Stomach (tissue), 9 donors: ENCODE results near the gene ADARB2. TPM values are rescaled to one million over a fixed set of nuclear protein-coding genes. Genes with fewer than 3 reads are reported as not detected.
"Not testable (repeated sequence)": the region's sequence is repeated elsewhere in the genome, so short reads cannot be mapped to it uniquely, and the experiment has no call there.

Source experiments
- DNase-seq, 2 donors: peaks; one replicate each; pipeline versions ENCODE4 v3.0.0 to v3.0.0-alpha.2; 2013 to 2019
- H3K27ac ChIP-seq, 5 donors: fragments of 200-600 bp in 4 of 5; sonication (generic) in 4 of 5; one replicate each; pipeline ENCODE4 v1.5.1; 2013 to 2019; ENCODE audit warnings: mild to moderate bottlenecking in 1 of 5, moderate library complexity in 1 of 5
- H3K27me3 ChIP-seq, 3 donors: fragments of 200-600 bp; sonication (generic); one replicate each; pipeline ENCODE4 v1.5.1; 2017 to 2019; ENCODE audit warnings: mixed run types in 1 of 3
- H3K36me3 ChIP-seq, 4 donors: fragments of 200-600 bp; sonication (generic); 1 replicate in 3 of 4; 2 replicates in 1 of 4; pipeline ENCODE4 v1.5.1; 2016 to 2019
- H3K4me1 ChIP-seq, 4 donors: fragments of 200-600 bp; sonication (generic); one replicate each; pipeline ENCODE4 v1.5.1; 2016 to 2019
- H3K4me3 ChIP-seq, 4 donors: fragments of 200-600 bp; sonication (generic) in 3 of 4; one replicate each; pipeline ENCODE4 v1.5.1; 2016 to 2019; ENCODE audit warnings: mild to moderate bottlenecking in 1 of 4
- H3K9me3 ChIP-seq, 4 donors: fragments of 200-600 bp; sonication (generic); one replicate each; pipeline ENCODE4 v1.5.1; 2016 to 2019
- CTCF ChIP-seq, 7 experiments: fragments of 450-650 bp in 4 of 7; fragments of 200-600 bp in 3 of 7; sonication (generic) in 3 of 7; IDR thresholded peaks; one replicate each; pipeline ENCODE4 v1.5.1; 2016 to 2019; ENCODE audit warnings: antibody characterized with exemption in 7 of 7, control low read depth in 2 of 7, mild to moderate bottlenecking in 1 of 7
- EP300 ChIP-seq: sonication (generic); formaldehyde crosslinking; IDR thresholded peaks from one replicate; pipeline ENCODE4 v1.6.1; 2017; ENCODE audit warnings: antibody characterized with exemption
- POLR2A ChIP-seq, 4 donors: fragments of 450-650 bp; IDR thresholded peaks; one replicate each; pipeline ENCODE4 v1.6.1; 2016; ENCODE audit warnings: antibody characterized with exemption in 4 of 4, control low read depth in 2 of 4, mild to moderate bottlenecking in 1 of 4, moderate library complexity in 1 of 4
- POLR2AphosphoS5 ChIP-seq, 3 donors: sonication (generic); formaldehyde crosslinking; IDR thresholded peaks; one replicate each; pipeline ENCODE4 v1.6.1; 2016; ENCODE audit warnings: antibody characterized with exemption in 3 of 3
- WGBS, 5 donors: extraction: QIAGEN DNeasy Blood & Tissue Kit in 3 of 5; methylation state at CpG; one replicate each; pipeline versions ENCODE4 v1.1.5 to v1.1.7; 2013 to 2018; 5-methylcytosine and 5-hydroxymethylcytosine counted together
- intact Hi-C: fragments of 100-400 bp; cut with DNase I; formaldehyde crosslinking; loops from one replicate; pipeline ENCODE4 v1.15.1; 2023; ENCODE audit warnings: low total_unique reads
- polyA plus RNA-seq, 3 donors: library from polyadenylated mRNA; stranded (reverse); fragments of 200-250 nt; gene quantifications; one replicate each; pipeline ENCODE4 v1.2.3, GENCODE V29; 2013
- total RNA-seq, 5 donors: library from RNA; depleted of rRNA; stranded (reverse); fragments of >200 nt; gene quantifications; one replicate each; pipeline versions ENCODE4 v1.1.0 to v1.2.3, GENCODE V29; 2014 to 2016
- donor health status: healthy with polysubstance abuse.
- donor health status: Bipolar disorder and iron deficiency.
- donor health status: healthy.

Gene ADARB2
- total and polyA plus RNA-seq, 8 donors: 0.55 to 4.1 (median 1.4) TPM; not detected in 1

GRCh38 chr10:1358860-1359625, 378.3 kb downstream of the ADARB2 start:
- H3K4me3 ChIP-seq: no peak overlapping the region
- no peak overlapping the region for H3K27ac ChIP-seq
- H3K27me3 ChIP-seq: peaks cover 0 to 34% (median 4%) of the 10 kb centered on the region in 3 donors
- 64 to 75% (median 72%) methylated on average over 9 of the region's 9 CpGs for WGBS, 5 donors
- peaks cover 0 to 12% (median 0%) of the 10 kb centered on the region in 4 donors for H3K9me3 ChIP-seq
- no peaks in the 10 kb centered on the region for H3K36me3 ChIP-seq
- DNase-seq: peak in 1 of 2 donors; percentile 40
- no peaks in the 10 kb centered on the region for H3K4me1 ChIP-seq
- TF ChIP-seq POLR2AphosphoS5 (IDR thresholded peaks at IDR 0.05) (no peak), CTCF (IDR thresholded peaks at IDR 0.05) (no peak), POLR2A (IDR thresholded peaks at IDR 0.05) (no peak), EP300 (no peak)
- intact Hi-C loops: no loop called here

- no peak overlapping the region for H3K27ac ChIP-seq
- no peak overlapping the region for H3K4me3 ChIP-seq
- H3K4me1 ChIP-seq: no peaks in the 10 kb centered on the region
- H3K36me3 ChIP-seq: no peaks in the 10 kb centered on the region
- DNase-seq: no peak
- H3K9me3 ChIP-seq: peaks cover 0 to 3% (median 0%) of the 10 kb centered on the region in 4 donors
- intact Hi-C loops: no loop called here
- WGBS, 5 donors: 87 to 96% (median 93%) methylated on average over 5 of the region's 5 CpGs
- peaks cover 0 to 34% (median 4%) of the 10 kb centered on the region in 3 donors for H3K27me3 ChIP-seq
- TF ChIP-seq EP300: no peak
- no peak for TF ChIP-seq POLR2AphosphoS5 (IDR thresholded peaks at IDR 0.05)
- no peak for TF ChIP-seq CTCF (IDR thresholded peaks at IDR 0.05)
- TF ChIP-seq POLR2A (IDR thresholded peaks at IDR 0.05): no peak
These were observed 379.2 kb downstream of the ADARB2 start for GRCh38 chr10:1358147-1358546.

GRCh38 chr10:1356349-1356748, 381.0 kb downstream of the ADARB2 start:
- H3K27me3 ChIP-seq: peaks cover 0 to 34% (median 4%) of the 10 kb centered on the region in 3 donors
- H3K27ac ChIP-seq: no peak overlapping the region
- no peak for TF ChIP-seq POLR2A (IDR thresholded peaks at IDR 0.05)
- TF ChIP-seq CTCF (IDR thresholded peaks at IDR 0.05): no peak
- TF ChIP-seq POLR2AphosphoS5 (IDR thresholded peaks at IDR 0.05): no peak
- TF ChIP-seq EP300: no peak
- DNase-seq: no peak
- intact Hi-C loops: no loop called here
- no peaks in the 10 kb centered on the region for H3K36me3 ChIP-seq
- WGBS, 5 donors: 66 to 80% (median 72%) methylated on average over 4 of the region's 4 CpGs
- no peaks in the 10 kb centered on the region for H3K9me3 ChIP-seq
- no peak overlapping the region for H3K4me3 ChIP-seq
- no peaks in the 10 kb centered on the region for H3K4me1 ChIP-seq

- no peak for DNase-seq
- TF ChIP-seq CTCF (IDR thresholded peaks at IDR 0.05) (no peak), POLR2AphosphoS5 (IDR thresholded peaks at IDR 0.05) (no peak), EP300 (no peak), POLR2A (IDR thresholded peaks at IDR 0.05) (no peak)
These were observed 382.3 kb downstream of the ADARB2 start for GRCh38 chr10:1354809-1355710.

GRCh38 chr10:1352296-1352695, 385.0 kb downstream of the ADARB2 start:
- H3K36me3 ChIP-seq, H3K4me1 ChIP-seq, H3K27ac ChIP-seq, H3K4me3 ChIP-seq, DNase-seq, H3K9me3 ChIP-seq, intact Hi-C loops: not testable (repeated sequence)
- H3K27me3 ChIP-seq: peaks cover 0 to 18% (median 0%) of the 10 kb centered on the region in 3 donors
- WGBS, 5 donors: 81 to 91% (median 86%) methylated on average over 7 of the region's 7 CpGs

More at GRCh38 chr10:1354809-1355710, 382.3 kb downstream of the ADARB2 start:
- Histone ChIP-seq H3K27me3 (peaks cover 0 to 24% (median 0%) of the 10 kb centered on the region in 3 donors), H3K4me3 (no peak overlapping the region), H3K27ac (no peak overlapping the region), H3K36me3 (no peaks in the 10 kb centered on the region), H3K4me1 (no peaks in the 10 kb centered on the region), H3K9me3 (no peaks in the 10 kb centered on the region)
- intact Hi-C loops: no loop called here
- 64 to 72% (median 66%) methylated on average over 10 of the region's 10 CpGs for WGBS, 5 donors
